GM10847 (cell line): ENCODE measurements around the gene CDK5.

ENCODE experiments used
- POLR2A ChIP-seq: IDR thresholded peaks from 2 replicates; pipeline ENCODE4 v1.6.1; 2011; ENCODE audit not compliant: insufficient read length; ENCODE audit errors: extremely low read depth

CDK5 gene

GRCh38 chr7:151069841-151070573 lies 12.3 kb upstream of the CDK5 start:
- TF ChIP-seq POLR2A = no peak

GRCh38 chr7:151068069-151068773 lies 10.5 kb upstream of the CDK5 start:
- TF ChIP-seq POLR2A = no peak

- no peak for TF ChIP-seq POLR2A
These were observed 8.7 kb upstream of the CDK5 start for GRCh38 chr7:151066273-151066974.

GRCh38 chr7:151065516-151065915 lies 7.8 kb upstream of the CDK5 start:
- TF ChIP-seq POLR2A = no peak

GRCh38 chr7:151064993-151065392 lies 7.3 kb upstream of the CDK5 start:
- TF ChIP-seq POLR2A = no peak

- no peak for TF ChIP-seq POLR2A
These were observed 6.8 kb upstream of the CDK5 start for GRCh38 chr7:151064454-151064853.

- TF ChIP-seq POLR2A = no peak
These were observed 5.5 kb upstream of the CDK5 start for GRCh38 chr7:151063212-151063561.

GRCh38 chr7:151062399-151063211 lies 4.9 kb upstream of the CDK5 start:
- no peak for TF ChIP-seq POLR2A

- TF ChIP-seq POLR2A = no peak
These were observed 4.4 kb upstream of the CDK5 start for GRCh38 chr7:151062111-151062398.

- TF ChIP-seq POLR2A = no peak
These were observed 3.8 kb upstream of the CDK5 start for GRCh38 chr7:151061213-151062110.

GRCh38 chr7:151060416-151061212 lies 2.9 kb upstream of the CDK5 start:
- TF ChIP-seq POLR2A = no peak

GRCh38 chr7:151060113-151060415 lies 2.4 kb upstream of the CDK5 start:
- no peak for TF ChIP-seq POLR2A

- TF ChIP-seq POLR2A = peak; percentile 59
These were observed 1.8 kb upstream of the CDK5 start, which contains the start of gene SLC4A2 for GRCh38 chr7:151059367-151060112. TSS of gene SLC4A2 (plus strand) at chr7:151059589. CDS start at chr7:151061988, 2,399 bp downstream.
